Measurements from ENCODE around the gene DEPDC7.

DNA sequence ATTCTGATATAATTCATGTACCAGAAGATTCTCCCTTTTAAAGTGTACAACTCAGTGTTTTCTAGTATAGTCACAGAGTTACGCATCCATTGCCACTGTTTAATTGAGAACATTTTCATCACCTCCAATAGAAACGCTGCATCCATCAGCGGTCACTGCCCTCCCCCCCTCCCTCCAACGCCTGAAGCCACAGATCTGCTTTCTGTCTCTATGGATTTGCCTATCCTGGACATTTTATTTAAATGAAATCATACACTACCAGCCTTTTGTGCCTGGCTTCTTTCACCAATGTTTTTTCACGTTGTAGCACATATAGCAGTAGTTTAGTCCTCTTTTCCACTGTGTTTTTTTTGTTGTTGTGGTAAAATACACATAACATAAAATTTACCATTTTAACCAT, 46.5 kb downstream of the DEPDC7 start:
- TF ChIP-seq, protein P1, sequence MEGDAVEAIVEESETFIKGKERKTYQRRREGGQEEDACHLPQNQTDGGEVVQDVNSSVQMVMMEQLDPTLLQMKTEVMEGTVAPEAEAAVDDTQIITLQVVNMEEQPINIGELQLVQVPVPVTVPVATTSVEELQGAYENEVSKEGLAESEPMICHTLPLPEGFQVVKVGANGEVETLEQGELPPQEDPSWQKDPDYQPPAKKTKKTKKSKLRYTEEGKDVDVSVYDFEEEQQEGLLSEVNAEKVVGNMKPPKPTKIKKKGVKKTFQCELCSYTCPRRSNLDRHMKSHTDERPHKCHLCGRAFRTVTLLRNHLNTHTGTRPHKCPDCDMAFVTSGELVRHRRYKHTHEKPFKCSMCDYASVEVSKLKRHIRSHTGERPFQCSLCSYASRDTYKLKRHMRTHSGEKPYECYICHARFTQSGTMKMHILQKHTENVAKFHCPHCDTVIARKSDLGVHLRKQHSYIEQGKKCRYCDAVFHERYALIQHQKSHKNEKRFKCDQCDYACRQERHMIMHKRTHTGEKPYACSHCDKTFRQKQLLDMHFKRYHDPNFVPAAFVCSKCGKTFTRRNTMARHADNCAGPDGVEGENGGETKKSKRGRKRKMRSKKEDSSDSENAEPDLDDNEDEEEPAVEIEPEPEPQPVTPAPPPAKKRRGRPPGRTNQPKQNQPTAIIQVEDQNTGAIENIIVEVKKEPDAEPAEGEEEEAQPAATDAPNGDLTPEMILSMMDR (IDR thresholded peaks at IDR 0.05) = no peak
- TF ChIP-seq POLR2AphosphoS5 (IDR thresholded peaks at IDR 0.05) (no peak), POLR2A (IDR thresholded peaks at IDR 0.05) (no peak)

Measured in upper lobe of left lung (tissue), 4 donors.